Stimulated activated effector memory CD8-positive, alpha-beta T cell treated with anti-CD3 and anti-CD28 coated beads, Interleukin-12 subunit alpha, Interleukin-12 subunit beta, amount 100 ng/mL, for 72 hours (primary cell): ENCODE measurements around the gene COL24A1.

Experiments
- ATAC-seq: fragments of 150-1000 bp; cut with Tn5 transposase; 2 replicates; pipeline ENCODE4 v1.10.0; 2021
- DNase-seq, 2 donors: peaks; one replicate each; pipeline ENCODE4 v3.0.0; 2021 to 2022; ENCODE audit warnings: low spot score in 2 of 2
- H3K27ac Mint-ChIP-seq: one replicate; pipeline ENCODE4 v1.8.0; 2022; ENCODE audit warnings: mild to moderate bottlenecking, mixed read lengths
- H3K36me3 Mint-ChIP-seq: one replicate; pipeline ENCODE4 v1.8.0; 2022; ENCODE audit warnings: mild to moderate bottlenecking, mixed read lengths
- H3K4me1 Mint-ChIP-seq: one replicate; pipeline ENCODE4 v1.8.0; 2022; ENCODE audit warnings: mixed read lengths
- H3K4me3 Mint-ChIP-seq: one replicate; pipeline ENCODE4 v1.8.0; 2022; ENCODE audit warnings: mild to moderate bottlenecking, mixed read lengths
- H3K9me3 Mint-ChIP-seq: one replicate; pipeline ENCODE4 v1.8.0; 2022; ENCODE audit warnings: mixed read lengths

Gene COL24A1

DNA sequence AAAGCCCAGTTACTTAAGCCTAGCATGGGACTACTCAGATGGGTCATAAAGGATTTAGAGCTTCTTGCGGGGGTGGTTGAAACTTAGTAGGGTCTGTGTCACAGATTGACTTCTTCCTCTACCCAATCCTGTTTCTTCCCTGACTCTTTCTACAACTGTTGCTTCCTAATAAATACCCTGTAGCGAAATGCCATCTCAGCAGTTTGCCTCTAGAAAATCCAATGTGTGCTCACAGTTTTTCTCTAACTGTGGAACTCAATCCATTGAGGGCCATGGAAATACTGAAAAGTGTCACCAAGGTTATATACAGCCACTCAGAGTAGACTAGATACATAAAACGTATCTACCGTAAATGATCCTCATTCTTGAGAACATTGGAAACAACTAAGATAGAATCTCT, 217.7 kb downstream of the COL24A1 start:
- Mint-ChIP-seq H3K27ac (no peak overlapping the region), H3K4me3 (no peak overlapping the region), H3K4me1 (no peaks in the 10 kb centered on the region), H3K36me3 (no peaks in the 10 kb centered on the region), H3K9me3 (no peaks in the 10 kb centered on the region)
- ATAC-seq (no peak), DNase-seq (no peak)

DNA sequence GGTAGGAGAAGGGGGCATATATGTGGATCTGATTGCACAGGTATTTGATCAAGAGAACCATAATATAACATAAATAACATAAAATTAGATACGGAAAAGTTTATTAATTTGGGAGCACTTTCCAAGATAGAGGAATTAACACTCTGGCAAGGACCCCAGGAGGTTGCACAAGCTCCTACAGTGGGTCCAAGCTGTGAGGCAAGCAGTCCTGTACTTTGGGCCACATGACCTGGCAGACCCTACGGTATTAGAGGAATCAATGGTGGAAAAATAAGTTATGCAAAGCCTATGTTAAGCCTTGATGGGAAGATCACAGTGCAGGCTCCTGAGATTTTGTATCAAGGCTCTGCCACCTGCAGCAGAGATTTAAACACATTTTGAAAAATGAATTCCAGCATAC, 220.1 kb downstream of the COL24A1 start:
- Mint-ChIP-seq H3K9me3 (no peaks in the 10 kb centered on the region), H3K36me3 (no peaks in the 10 kb centered on the region), H3K27ac (no peak overlapping the region), H3K4me3 (no peak overlapping the region), H3K4me1 (no peaks in the 10 kb centered on the region)
- ATAC-seq (no peak), DNase-seq (no peak)

DNA sequence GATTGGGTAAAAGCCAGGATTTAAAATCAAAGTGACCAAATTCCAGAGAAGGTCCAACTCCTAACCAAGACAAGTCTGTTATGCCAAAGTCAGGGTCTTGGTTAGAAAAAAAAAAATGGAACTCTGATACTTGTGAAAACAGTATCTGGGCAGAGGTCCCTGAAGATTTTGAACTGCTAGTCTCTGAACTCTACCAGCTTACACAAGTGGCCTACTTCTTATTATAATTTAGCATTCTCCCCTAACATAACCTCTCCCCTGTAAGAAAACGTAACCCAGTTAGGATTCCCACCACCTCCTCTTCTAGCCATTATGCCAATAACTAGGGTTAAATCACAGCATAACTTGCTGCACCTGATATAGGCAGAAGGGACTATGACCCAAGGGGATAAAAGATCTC, 220.5 kb downstream of the COL24A1 start:
- H3K4me3 Mint-ChIP-seq = no peak overlapping the region
- DNase-seq (no peak), ATAC-seq (no peak)
- no peak overlapping the region for H3K27ac Mint-ChIP-seq
- H3K36me3 Mint-ChIP-seq = no peaks in the 10 kb centered on the region
- no peaks in the 10 kb centered on the region for H3K9me3 Mint-ChIP-seq
- H3K4me1 Mint-ChIP-seq = no peaks in the 10 kb centered on the region

DNA sequence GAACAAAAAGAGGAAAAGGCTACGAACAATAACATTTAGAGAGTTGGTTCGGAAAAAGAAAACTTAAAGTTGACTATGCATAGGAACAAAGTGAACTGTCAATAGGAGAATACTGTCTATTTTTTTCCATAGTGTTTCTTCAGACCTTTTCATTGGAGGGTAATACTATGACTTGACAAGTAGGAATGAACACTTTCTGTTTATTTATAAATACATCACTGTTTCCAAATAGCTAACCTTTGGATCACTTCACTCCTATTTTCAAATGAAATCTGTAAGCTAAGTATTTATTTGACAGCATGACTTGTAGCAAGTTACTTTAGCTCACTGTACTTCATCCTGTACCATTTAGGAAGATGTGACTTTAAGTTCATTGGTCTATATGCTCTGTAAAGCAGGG, 221.3 kb downstream of the COL24A1 start:
- no peaks in the 10 kb centered on the region for H3K4me1 Mint-ChIP-seq
- no peaks in the 10 kb centered on the region for H3K9me3 Mint-ChIP-seq
- H3K27ac Mint-ChIP-seq = no peak overlapping the region
- H3K4me3 Mint-ChIP-seq = no peak overlapping the region
- no peak for ATAC-seq
- no peaks in the 10 kb centered on the region for H3K36me3 Mint-ChIP-seq
- DNase-seq = no peak

DNA sequence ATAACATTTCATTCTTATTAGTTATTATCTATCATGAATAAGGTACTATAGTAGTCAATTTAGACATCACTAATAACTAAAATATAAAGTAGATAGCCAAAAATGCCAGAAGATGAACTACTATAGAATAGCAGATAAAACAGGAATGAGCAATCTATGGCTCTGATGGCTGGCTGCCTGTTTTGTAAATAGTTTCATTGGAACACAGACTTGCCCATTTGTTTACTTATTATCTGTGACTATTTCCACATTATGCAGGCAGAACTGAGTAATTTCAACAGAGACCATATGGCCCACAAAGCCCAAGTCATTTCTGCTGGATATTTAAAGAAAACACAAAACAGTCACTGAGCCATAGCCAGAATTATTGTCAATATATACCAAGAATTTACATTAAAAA, 222.1 kb downstream of the COL24A1 start:
- Mint-ChIP-seq H3K27ac (no peak overlapping the region), H3K36me3 (no peaks in the 10 kb centered on the region), H3K4me1 (no peaks in the 10 kb centered on the region), H3K4me3 (no peak overlapping the region), H3K9me3 (no peaks in the 10 kb centered on the region)
- ATAC-seq (no peak), DNase-seq (no peak)

DNA sequence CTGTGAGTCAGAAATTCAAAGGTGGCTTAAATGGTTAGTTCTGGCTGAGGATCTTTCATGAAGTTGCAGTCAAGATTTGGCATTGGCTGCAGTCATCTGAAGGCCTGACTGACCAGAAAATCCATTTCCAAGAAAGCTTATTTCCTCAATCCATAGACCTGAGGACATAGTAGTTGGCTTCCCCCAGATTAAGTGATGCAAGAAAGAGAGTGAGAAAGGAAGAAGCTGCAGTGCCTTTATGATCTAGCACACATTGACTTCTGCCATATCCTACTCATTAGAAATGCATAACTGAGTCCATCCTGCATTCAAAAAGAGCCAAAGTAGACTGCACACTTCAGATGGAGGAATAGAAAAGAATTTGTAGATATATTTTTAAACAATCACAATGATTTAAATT, 222.6 kb downstream of the COL24A1 start:
- H3K36me3 Mint-ChIP-seq = no peaks in the 10 kb centered on the region
- no peaks in the 10 kb centered on the region for H3K9me3 Mint-ChIP-seq
- ATAC-seq = no peak
- H3K4me3 Mint-ChIP-seq = no peak overlapping the region
- no peak for DNase-seq
- no peaks in the 10 kb centered on the region for H3K4me1 Mint-ChIP-seq
- no peak overlapping the region for H3K27ac Mint-ChIP-seq

DNA sequence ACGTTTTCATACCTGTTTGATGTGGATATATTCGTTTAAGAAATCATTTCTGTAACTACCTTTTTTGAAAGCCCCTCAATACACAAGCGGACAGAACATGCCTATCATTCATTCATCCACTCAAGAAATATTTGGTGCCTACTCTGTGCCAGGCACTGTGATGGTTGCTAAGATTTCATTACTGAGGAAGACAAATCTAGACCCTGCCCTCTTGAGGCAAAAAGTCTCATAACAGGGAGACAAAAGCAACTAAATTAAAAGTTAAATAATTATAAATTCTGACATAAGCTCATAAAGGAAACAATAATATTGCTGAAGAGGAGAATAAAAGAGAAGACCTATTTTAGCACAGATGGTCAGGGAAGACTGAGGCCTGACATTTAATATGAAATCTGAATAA, 244.8 kb downstream of the COL24A1 start:
- Mint-ChIP-seq H3K36me3 (no peaks in the 10 kb centered on the region), H3K4me1 (no peaks in the 10 kb centered on the region), H3K4me3 (no peak overlapping the region), H3K27ac (no peak overlapping the region), H3K9me3 (no peaks in the 10 kb centered on the region)
- DNase-seq = no peak
- no peak for ATAC-seq

DNA sequence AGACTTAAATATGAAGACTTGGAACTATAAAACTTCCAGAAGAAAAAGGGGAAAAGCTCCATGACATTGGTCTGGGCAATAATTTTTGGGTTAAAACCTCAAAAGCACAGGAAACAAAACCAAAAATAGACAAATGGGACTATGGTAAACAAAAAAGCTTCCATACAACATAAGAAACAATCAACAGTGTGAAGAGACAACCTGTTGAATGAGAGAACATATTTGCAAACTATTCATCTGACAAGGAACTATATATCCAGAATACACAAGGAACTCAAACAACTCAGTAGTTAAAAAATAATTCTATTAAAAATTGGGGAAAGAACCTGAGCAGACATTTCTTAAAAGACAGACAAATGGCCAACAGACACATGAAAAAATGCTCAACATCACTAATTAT, 255.7 kb downstream of the COL24A1 start:
- Mint-ChIP-seq H3K4me3 (no peak overlapping the region), H3K36me3 (no peaks in the 10 kb centered on the region), H3K9me3 (peaks cover 3% of the 10 kb centered on the region), H3K4me1 (no peaks in the 10 kb centered on the region), H3K27ac (no peak overlapping the region)
- ATAC-seq = no peak
- no peak for DNase-seq

DNA sequence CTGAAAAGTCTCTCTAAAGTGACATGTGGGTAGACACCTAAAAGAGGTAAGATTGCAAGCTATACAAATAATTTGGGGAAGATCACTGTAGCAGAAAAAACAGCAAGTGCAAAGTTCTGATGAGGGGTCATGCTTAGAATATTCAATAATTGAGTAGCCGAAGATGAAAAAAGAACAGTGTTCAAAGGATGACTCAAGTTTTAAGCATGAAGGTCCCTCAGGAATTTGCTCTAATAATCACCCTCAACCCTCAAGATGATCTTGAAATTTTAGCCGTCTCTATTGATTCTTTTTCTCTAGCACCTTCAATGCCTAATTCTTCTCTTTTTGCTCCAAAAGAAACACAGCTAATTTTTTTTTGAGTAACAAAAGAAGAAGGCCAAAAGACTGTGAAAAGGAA, 257.7 kb downstream of the COL24A1 start:
- no peak overlapping the region for H3K27ac Mint-ChIP-seq
- DNase-seq (no peak), ATAC-seq (no peak)
- H3K9me3 Mint-ChIP-seq = peaks cover 3% of the 10 kb centered on the region
- H3K4me1 Mint-ChIP-seq = no peaks in the 10 kb centered on the region
- H3K36me3 Mint-ChIP-seq = no peaks in the 10 kb centered on the region
- H3K4me3 Mint-ChIP-seq = no peak overlapping the region

DNA sequence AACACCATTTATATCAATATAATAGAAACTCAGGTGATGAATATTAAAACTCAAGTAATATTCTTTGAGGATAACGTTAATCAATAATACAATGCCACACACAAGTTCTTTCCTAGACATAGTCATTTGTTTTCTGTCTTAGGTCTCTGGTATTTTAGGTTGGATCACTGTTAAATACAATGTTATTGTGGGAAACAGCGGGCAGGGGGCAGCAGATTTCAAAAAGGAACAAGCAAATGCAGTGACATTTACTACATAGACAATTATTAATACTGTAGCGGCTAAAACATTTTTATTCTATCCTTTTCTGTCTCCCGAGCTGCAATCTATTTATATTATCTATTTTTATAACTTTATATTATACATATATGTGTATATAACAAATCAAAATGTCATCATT, 261.9 kb downstream of the COL24A1 start:
- Mint-ChIP-seq H3K4me1 (no peaks in the 10 kb centered on the region), H3K4me3 (no peak overlapping the region), H3K27ac (no peak overlapping the region), H3K36me3 (no peaks in the 10 kb centered on the region), H3K9me3 (no peaks in the 10 kb centered on the region)
- ATAC-seq (no peak), DNase-seq (no peak)

DNA sequence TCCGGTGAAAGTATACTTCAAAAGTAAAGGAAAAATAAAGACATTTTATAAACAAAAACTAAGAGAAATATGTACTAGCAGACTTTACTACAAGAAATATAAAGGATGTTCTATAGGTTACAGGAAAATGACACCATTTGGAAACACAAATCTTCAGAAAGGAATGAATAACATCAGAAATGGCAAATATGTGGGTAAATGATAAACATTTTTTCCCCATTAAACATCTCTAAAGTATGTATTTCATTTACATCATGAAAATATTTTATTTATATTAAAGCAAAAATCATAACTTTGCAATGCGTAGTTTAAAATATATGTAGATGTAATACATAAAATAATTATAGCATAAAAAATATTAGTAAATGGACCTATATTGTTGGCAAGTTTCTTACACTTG, 264.2 kb downstream of the COL24A1 start:
- Mint-ChIP-seq H3K36me3 (no peaks in the 10 kb centered on the region), H3K4me1 (no peaks in the 10 kb centered on the region), H3K9me3 (no peaks in the 10 kb centered on the region), H3K27ac (no peak overlapping the region), H3K4me3 (no peak overlapping the region)
- DNase-seq = no peak
- no peak for ATAC-seq

DNA sequence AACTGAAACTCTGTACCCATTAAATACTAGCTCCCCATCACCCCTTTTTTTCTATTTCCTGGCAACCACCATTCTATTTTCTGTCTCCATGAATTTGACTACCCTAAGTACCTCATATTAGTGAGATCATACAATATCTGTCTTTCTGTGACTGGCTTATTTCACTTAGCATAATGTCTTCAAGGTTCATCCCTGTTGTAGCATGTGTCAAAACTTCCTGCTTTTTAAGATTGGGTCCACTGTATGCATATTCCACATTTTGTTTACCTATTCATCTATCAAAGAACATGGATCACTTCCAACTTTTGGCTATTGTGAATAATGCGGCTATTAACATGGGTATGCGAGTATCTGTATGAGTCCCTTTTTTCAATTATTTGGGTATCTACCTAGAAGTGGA, 266.7 kb downstream of the COL24A1 start:
- H3K4me3 Mint-ChIP-seq = no peak overlapping the region
- peaks cover 2% of the 10 kb centered on the region for H3K9me3 Mint-ChIP-seq
- ATAC-seq (no peak), DNase-seq (no peak)
- H3K27ac Mint-ChIP-seq = no peak overlapping the region
- no peaks in the 10 kb centered on the region for H3K4me1 Mint-ChIP-seq
- H3K36me3 Mint-ChIP-seq = no peaks in the 10 kb centered on the region

DNA sequence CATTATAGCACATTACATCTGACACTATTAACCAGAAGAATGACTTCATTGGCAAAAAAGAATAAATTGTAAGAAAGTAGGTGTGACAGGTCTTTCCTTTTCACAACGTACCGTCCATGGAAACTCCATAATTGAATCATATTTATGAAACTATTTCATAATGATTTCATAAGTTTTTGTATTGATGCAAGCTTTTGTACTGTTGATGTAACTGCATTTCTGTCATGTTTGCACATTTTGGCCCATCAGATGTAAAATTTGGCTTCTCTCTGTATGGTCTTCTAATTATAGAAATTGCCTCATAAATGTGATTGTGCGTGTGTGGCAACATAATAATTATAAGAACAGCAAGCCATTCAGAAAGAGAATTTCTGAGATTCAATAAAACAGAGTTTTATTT, 267.7 kb downstream of the COL24A1 start:
- no peaks in the 10 kb centered on the region for H3K4me1 Mint-ChIP-seq
- no peaks in the 10 kb centered on the region for H3K36me3 Mint-ChIP-seq
- ATAC-seq (no peak), DNase-seq (no peak)
- H3K9me3 Mint-ChIP-seq = peaks cover 2% of the 10 kb centered on the region
- H3K27ac Mint-ChIP-seq = no peak overlapping the region
- no peak overlapping the region for H3K4me3 Mint-ChIP-seq

DNA sequence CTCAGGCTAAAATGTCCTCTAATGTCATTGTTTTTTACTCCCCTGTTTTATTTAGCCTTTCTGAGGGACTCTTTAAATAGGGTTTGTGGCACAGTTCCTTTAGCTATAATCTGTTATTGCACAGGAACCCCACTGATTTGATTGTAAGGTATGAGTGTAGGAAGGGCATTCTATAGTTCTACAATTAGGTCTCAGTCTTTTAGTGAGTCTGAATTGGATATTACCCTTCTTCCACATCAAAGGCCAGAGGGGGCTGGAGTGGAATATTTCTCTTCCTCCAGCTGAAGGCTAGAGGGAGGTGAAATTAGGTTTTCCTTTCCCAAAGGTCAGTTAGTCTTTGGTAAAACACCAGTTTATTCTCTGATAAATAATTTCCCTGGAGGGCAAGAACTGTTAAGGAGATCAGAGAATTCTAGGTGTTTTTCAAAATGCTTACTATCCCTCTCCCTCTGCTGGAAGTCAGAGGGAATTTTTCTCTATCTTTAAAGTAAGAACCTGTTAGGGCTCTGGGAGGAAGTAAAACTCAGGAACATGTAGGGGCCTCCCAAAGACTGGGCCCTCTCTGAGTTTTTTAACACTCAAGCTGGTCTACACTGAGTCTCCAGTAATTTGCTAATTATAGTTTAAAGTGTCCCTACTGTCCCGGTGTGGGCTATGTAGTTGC, 272.1 kb downstream of the COL24A1 start:
- ATAC-seq = no peak
- Mint-ChIP-seq H3K4me1 (no peaks in the 10 kb centered on the region), H3K9me3 (peaks cover 2% of the 10 kb centered on the region), H3K27ac (no peak overlapping the region), H3K36me3 (no peaks in the 10 kb centered on the region), H3K4me3 (no peak overlapping the region)
- no peak for DNase-seq

DNA sequence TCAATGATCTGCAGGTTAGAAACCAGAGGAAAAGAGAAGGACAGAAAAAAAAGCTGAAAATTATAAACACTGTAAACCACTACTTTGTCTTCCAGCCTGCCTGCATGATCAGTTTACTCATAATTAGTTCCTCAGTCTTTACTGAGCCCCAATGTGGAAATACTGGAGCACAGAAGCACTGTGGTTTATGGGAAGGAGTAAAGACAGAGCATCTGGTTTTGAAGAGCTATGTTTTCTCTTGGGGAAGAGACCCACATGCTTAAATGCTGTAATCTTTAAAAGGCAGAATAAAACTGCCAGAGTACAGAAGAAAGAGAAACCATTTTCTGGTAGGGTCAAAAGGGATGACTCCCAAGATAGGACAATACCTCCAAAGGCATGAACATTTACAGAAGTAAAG, 289.4 kb downstream of the COL24A1 start:
- no peak overlapping the region for H3K4me3 Mint-ChIP-seq
- ATAC-seq (no peak), DNase-seq (no peak)
- no peaks in the 10 kb centered on the region for H3K4me1 Mint-ChIP-seq
- H3K27ac Mint-ChIP-seq = no peak overlapping the region
- no peaks in the 10 kb centered on the region for H3K36me3 Mint-ChIP-seq
- peaks cover 5% of the 10 kb centered on the region for H3K9me3 Mint-ChIP-seq

DNA sequence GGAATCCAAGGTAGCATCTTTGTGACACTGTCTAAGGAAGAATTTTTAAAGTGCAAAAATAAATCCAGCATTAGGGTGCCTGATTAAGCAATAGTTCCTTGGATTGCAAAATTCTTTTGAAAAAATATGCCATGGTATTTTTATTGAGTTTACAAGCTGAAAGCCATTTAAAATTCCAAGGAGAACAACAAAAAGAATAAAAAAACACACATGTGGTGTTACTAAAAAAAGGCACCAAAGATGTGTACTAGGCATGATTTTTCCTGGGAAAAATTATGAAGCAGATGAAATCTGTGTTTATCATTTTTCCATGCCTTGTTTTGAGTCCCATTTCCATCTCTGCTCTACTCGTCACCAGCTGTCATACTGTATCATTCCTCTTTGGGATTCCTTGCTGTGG, 291.4 kb downstream of the COL24A1 start:
- H3K9me3 Mint-ChIP-seq = no peaks in the 10 kb centered on the region
- DNase-seq = no peak
- no peaks in the 10 kb centered on the region for H3K4me1 Mint-ChIP-seq
- no peak for ATAC-seq
- no peak overlapping the region for H3K27ac Mint-ChIP-seq
- H3K4me3 Mint-ChIP-seq = no peak overlapping the region
- H3K36me3 Mint-ChIP-seq = no peaks in the 10 kb centered on the region

DNA sequence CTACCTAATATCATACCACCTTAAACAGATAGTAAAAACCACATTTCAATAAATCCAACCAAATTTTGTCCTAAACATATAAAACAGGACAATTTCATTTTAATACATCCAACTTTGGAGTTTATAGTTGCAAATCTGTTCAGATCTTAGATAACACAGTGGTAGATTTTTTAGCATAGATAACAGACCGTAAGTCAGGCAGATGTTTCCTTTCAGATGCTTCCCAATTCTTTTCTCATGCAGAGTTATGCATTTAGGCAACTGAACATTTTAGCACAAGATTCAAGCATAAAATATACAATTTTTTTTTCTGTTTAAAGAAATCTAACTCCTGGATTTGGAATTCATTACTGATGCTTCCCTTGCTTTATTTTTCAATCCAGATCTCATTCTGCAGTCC, 291.8 kb downstream of the COL24A1 start:
- Mint-ChIP-seq H3K4me3 (no peak overlapping the region), H3K36me3 (no peaks in the 10 kb centered on the region), H3K9me3 (no peaks in the 10 kb centered on the region), H3K4me1 (no peaks in the 10 kb centered on the region), H3K27ac (no peak overlapping the region)
- ATAC-seq = no peak
- DNase-seq = no peak
